Islet precursor cell (in vitro differentiated cells): ENCODE data around the gene MTX2.
"Not testable (repeated sequence)": the region's sequence is repeated elsewhere in the genome, so short reads cannot be mapped to it uniquely, and the experiment has no call there.

Experiments used
- DNase-seq: peaks from one replicate; pipeline ENCODE4 v3.0.0-alpha.2; 2018

Gene MTX2

GRCh38 chr2:176291809-176292283 lies 22.6 kb downstream of the MTX2 start:
- no peak for DNase-seq

GRCh38 chr2:176292608-176293007 lies 23.4 kb downstream of the MTX2 start:
- no peak for DNase-seq

DNA sequence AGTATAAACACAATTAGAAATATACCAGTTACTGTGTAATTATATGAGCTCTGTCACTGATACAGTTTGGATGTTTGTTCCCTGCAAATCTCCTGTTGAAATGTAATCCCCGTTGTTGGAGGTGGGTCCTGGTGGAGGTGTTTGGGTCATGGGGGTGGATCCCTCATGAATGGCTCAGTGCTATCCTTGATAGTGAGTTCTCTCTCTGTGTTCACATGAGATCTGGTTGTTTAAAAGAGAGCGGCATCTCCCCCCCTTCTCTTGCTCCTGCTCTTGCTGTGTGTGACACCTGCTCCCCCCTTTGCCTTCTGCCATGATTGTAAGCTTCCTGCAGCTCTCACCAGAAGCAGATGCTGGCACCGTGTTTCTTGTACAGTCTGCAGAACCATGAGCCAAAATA lies 24.1 kb downstream of the MTX2 start:
- no peak for DNase-seq

- DNase-seq, result peak; percentile 52
Measured at GRCh38 chr2:176297067-176297466, 27.8 kb downstream of the MTX2 start.

DNA sequence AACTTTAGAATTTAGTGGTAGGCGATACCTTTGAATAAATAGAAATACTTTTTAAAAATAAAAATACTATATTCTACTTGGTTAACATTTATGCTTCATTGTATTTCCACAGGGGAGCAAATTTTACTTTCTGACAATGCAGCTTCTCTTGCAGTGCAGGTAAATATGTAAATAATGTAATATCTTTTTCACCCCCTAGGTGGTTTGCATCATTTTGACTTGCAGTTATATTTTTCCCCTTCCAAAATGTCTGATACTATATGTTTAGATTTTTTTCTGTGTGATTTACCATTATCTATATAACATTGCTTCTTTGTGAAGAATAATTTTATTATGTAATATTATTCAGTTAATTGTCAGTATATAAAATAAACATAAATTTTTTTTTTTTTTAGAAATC lies 28.5 kb downstream of the MTX2 start:
- DNase-seq, result no peak

DNA sequence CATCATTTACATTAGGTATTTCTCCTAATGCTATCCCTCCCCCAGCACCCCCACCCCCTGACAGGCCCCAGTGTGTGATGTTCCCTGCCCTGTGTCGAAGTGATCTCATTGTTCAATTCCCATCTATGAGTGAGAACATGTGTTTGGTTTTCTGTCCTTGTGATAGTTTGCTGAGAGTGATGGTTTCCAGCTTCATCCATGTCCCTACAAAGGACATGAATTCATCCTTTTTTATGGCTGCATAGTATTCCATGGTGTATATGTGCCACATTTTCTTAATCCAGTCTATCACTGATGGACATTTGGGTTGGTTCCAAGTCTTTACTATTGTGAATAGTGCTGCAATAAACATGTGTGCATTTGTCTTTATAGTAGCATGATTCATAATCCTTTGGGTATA lies 36.8 kb downstream of the MTX2 start:
- not testable (repeated sequence) for DNase-seq

- no peak for DNase-seq
Measured at GRCh38 chr2:176317199-176317598, 48.0 kb downstream of the MTX2 start.

GRCh38 chr2:176317623-176318065 lies 48.4 kb downstream of the MTX2 start:
- no peak for DNase-seq

- no peak for DNase-seq
Measured at GRCh38 chr2:176321916-176322315, 52.7 kb downstream of the MTX2 start.

GRCh38 chr2:176324862-176325261 lies 55.6 kb downstream of the MTX2 start:
- no peak for DNase-seq

DNA sequence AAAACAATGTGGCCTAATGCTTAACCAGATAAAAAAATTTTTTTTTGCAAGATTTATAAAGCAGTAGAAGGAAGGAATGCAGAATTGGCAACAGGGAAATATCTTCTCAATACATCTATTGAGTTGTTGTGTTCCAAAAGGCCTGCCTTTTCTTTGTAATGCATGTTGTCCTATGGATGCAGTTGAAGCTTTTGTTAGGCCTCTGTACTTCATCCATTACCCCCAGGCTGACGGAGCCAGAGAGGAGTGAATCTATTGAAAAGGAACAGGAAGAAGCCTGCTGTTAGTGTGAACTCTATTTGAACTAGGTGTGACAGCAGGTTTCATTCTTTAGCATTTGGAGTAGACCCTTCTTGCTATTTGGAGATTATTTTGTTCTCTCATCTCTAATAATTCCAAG lies 56.5 kb downstream of the MTX2 start:
- DNase-seq, result no peak

DNA sequence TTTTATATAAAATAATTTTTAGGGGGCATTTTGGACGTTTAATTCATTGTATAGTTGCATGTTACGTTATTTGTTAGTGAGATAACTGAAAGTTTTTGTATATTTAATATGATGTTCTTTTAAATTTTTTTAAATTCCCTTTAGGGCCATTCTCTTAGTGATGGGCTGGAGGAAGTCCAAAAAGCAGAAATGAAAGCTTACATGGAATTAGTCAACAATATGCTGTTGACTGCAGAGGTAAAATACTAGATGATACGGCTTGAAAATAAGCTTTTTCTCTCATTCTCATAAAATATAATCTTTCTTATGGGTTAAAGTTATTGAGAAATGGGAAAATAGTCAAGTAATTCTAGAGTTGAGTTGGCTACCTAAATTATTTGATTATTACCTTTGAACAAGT lies 58.9 kb downstream of the MTX2 start:
- DNase-seq, result no peak

- no peak for DNase-seq
Measured at GRCh38 chr2:176330612-176331011, 61.4 kb downstream of the MTX2 start.

DNA sequence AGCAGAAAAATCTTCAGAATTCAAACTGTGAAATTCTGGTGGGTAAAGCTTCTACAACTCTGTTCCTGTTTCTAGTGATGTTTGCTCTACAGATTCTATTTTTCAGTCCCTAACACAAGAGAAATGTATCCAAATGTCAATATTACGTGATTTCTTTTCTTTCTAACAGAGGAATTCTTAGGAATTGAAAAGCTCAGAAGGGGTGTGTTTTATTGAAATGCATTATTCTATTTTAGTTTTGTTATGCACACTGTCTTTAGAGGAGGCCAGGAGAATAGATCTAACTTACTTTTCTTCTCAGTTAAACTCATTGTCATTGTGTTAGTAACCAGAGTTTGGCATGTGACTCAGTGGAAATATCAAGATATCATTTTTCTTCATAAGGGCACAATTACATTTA lies 62.4 kb downstream of the MTX2 start:
- DNase-seq, result no peak

DNA sequence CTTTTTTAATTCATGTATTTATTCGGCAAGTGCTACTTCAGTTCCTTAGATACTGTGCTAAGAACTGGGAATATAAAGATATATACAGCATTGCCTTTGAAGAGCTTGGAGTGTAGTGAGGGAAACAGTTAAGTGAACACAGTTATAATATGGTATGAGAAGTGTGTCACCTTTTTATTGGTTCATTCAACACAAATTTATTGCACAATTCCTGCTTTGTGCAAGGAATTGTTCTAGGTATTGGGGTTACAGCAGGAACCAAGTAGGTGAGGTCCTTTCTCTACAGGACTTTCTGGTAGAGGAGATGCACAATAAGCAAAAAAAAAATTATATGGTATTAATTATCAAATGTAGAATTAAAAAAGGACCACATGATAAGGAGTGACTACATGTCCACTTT lies 65.5 kb downstream of the MTX2 start:
- DNase-seq, result no peak

DNA sequence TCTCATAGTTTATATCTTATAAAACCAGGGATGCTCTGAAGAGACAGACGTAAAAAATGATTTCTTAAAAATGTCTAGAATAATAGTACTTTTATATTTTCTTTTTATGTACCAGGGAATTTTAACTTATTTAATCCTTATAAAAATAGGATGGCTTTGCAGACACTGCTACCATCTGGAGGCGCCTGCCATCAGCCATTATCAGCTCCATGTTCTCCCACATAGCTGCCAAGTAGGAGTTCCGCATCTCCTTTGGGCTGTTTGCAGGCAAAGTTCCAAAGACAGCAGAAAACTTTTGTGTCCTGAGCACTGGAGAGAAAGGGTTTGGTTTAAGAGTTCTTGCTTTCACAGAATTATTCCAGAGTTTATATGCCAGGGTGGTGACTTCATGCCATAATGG lies 69.2 kb downstream of the MTX2 start:
- no peak for DNase-seq

DNA sequence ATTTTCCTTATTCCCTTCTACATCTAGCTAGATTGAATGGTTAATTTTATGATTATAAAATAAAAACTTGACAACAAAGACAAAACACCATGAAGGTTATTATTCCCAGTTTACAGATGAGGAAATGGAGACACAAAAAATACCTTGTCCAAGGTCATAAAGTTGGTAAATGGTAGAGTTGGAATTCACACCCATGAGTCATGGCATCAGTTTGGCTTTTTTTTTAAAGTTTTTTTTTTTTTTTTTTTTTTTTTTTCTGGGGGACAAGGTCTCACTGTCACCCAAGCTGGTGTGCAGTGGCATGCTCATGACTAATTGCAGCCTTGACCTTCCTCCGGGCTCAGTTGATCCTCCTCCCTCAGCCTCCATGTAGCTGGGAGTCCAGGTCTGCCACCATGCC lies 70.0 kb downstream of the MTX2 start:
- no peak for DNase-seq

DNA sequence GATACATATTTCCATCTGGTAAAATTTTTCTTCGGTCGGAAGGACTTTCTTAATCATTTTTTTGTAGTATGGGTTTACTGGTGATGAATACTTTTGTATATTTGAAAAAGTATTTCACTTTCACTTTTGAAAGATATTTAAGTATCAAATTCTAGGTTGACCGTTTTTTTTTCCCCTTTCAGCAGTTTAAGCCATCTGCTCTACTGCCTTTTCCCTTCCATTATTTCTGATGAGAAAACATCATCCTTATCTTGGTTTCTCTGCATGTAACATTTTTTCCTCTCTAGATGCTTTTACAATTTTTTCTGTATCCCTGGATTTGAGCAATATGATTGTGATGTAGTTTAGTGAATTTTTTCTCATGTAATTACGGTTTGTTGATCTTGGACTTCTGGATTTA lies 87.0 kb downstream of the MTX2 start:
- DNase-seq, result no peak

DNA sequence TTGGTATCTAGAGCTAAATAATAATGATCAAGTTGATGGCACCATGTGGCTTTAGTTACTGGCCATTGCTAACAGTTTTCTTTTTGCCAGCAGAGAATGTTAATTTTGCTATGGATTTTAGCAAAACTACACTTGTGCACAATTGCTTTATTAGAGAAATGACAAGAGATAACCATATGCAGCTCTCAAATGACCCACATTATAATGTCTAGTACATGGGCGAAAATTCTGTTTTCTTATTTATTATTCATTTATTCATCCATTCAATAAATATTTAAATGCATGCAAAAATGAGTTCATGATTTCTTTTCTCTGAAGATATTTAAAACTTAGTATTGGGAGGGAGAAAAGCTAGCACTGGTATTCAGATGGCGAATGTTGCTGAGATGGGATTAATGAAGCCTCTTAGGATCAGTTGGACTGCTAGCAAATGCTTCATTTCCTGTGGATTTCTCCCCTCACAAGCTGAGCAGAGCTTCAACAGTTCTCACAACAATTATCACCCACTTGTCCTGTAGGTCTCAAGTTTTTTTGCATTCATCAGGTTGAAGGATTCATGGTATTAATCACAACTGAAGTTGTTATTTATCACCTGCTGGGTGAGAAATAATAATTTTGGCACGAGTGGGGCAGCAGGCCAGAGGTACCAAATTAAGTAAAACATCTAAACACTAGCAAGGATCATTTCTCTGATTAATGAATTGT lies 95.2 kb downstream of the MTX2 start:
- no peak for DNase-seq

GRCh38 chr2:176368349-176368748 lies 99.1 kb downstream of the MTX2 start:
- DNase-seq, result no peak

GRCh38 chr2:176370467-176371171 lies 101.4 kb downstream of the MTX2 start:
- no peak for DNase-seq

GRCh38 chr2:176373155-176373554 lies 103.9 kb downstream of the MTX2 start:
- DNase-seq, result not testable (repeated sequence)

DNA sequence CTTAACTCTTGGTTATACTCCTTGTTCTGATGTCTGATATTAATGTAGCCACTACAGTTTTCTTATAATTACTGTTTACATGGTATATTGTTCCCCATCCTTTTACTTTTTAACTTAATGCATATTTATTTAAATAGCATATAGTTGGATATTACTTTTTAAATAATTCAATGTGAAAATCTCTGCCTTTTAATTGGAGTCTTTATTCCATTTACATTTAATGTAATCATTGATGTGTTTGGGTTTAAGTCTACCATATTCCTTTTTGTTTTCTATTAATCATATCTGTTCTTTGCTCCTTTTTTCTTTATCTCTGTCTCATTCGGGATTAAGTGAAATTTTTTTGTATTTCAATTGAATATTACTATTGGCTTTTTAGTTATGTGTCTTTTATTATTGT lies 109.1 kb downstream of the MTX2 start:
- DNase-seq, result no peak

DNA sequence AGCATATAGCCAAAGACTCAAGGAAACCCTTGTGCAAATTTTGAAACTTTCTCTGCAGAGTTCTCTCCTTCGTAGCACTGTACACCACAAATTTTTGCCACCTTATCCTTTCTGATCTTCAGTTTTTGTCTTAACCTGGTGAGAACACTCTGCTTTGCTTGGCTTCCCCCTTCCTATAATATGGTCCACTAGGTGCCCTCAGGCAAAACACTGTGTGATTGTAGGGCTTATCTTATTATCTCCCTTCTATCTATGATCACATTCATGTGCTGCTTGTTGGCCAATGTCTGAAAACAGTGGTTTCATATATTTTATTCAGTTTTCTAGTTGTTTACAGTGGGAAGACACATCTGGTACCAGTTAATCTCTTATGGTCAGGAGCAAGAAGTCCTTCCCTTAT lies 111.1 kb downstream of the MTX2 start:
- no peak for DNase-seq

DNA sequence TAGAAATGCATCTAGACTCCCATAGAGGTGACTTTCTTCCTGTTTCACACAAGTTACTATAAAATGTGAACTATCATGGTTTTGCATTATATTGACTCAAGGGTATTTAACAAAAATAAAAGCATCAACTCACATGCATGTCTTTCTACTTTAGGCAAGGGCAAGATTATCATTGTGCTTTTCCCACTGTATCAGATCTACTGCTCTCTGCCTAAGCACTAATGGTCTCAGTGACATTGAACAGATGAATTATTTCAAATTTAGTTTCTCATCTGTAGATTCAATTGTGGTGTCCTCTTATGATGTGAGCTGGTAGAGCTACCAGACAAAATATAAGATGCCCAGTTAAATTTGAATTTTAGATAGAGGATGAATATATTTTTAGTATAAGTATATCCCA lies 113.9 kb downstream of the MTX2 start:
- DNase-seq, result no peak
